NCI-H774 (cell line): Measurements from ENCODE around the gene ATP8B1.
"Not testable (repeated sequence)": the region's sequence is repeated elsewhere in the genome, so short reads cannot be mapped to it uniquely, and the experiment has no call there.

ENCODE experiments used
- DNase-seq: peaks from one replicate; lab custom pipeline; 2025; lab: John Stamatoyannopoulos, UW

The ATP8B1 gene

GRCh38 chr18:57764995-57765394 lies 38.1 kb downstream of the ATP8B1 start:
- no peak for DNase-seq

DNA sequence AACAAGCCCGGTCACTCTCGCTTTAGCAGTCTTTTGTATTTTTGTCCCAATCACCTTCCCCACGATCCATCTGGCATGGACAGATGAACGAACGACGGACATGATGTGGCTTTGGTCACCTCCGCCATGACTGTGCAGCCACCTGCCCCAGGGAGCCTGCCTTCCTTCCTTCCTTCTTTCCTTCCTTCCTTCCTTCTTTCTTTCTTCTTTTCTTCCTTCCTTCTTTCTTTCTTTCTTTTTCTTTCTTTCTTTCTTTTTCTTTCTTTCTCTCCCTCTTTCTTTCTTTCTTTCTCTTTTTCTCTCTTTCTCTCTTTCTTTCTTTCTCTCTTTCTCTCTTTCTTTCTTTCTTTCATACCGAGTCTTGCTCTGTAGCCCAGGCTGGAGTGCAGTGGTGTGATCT lies 39.0 kb downstream of the ATP8B1 start:
- DNase-seq: no peak

GRCh38 chr18:57762686-57763085 lies 40.4 kb downstream of the ATP8B1 start:
- DNase-seq: no peak

DNA sequence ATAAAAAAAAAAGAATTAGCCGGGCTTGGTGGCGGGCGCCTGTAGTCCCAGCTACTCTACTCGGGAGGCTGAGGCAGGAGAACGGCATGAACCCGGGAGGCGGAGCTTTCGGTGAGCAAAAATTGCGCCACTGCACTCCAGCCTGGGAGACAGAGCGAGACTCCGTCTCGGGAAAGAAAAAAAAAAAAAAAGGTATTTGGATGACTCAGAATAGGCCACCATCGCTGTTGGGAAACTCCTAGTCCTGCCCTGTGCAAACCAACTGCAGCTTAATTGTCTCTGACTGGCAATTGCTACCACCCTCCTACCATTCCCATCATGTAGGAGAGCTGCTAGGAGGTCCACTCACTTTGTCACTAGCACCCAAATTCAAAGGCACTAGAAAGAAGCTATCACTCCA lies 43.5 kb downstream of the ATP8B1 start:
- no peak for DNase-seq

- no peak for DNase-seq
Measured at GRCh38 chr18:57755473-57756067, 47.5 kb downstream of the ATP8B1 start.

GRCh38 chr18:57754577-57755338 lies 48.4 kb downstream of the ATP8B1 start:
- DNase-seq: no peak

DNA sequence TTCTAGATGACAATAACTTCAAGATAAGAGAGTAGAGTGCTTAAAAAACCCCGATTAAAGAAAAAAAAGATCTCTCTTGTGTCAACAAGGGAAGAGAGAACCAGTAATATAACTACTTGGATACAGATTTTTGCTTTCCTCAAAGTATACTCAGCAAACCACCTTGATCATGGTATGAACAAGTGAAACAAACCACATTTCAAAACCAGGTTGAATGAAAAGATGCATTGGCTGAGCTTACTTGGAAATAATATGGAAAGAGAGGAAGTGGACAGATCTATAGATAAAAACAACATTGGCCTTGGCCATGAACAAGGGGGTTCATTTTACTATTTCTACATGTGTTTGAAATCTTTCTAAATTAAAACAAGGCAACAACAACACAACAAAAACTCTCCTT lies 50.1 kb downstream of the ATP8B1 start:
- no peak for DNase-seq

- DNase-seq: no peak
Measured at GRCh38 chr18:57749604-57749970, 53.5 kb downstream of the ATP8B1 start.

- peak; percentile 60 for DNase-seq
Measured at GRCh38 chr18:57748770-57749603, 54.1 kb downstream of the ATP8B1 start.

- DNase-seq: no peak
Measured at GRCh38 chr18:57747809-57748680, 55.1 kb downstream of the ATP8B1 start.

GRCh38 chr18:57744211-57744694 lies 58.9 kb downstream of the ATP8B1 start:
- DNase-seq: peak; percentile 40

GRCh38 chr18:57743008-57743407 lies 60.1 kb downstream of the ATP8B1 start:
- DNase-seq: no peak

GRCh38 chr18:57741273-57741672 lies 61.8 kb downstream of the ATP8B1 start:
- DNase-seq: no peak

DNA sequence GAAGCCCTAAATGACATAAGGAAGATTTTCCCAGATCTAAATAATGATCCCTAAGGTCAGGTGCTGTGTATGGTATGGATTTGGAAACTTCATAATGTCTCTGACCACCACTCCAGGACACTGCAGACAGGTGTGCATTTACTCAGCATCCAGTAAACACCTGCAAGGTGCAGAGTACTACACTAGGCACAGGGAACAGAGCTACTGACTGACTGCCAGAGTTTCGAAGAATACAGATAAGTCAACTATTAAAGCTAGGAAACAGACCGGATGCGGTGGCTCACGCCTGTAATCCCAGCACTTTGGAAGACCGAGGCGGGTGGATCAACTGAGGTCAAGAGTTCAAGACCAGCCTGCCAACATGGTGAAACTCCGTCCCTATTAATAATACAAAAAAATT lies 65.0 kb downstream of the ATP8B1 start:
- no peak for DNase-seq

- DNase-seq: no peak
Measured at GRCh38 chr18:57737400-57738060, 65.6 kb downstream of the ATP8B1 start.

DNA sequence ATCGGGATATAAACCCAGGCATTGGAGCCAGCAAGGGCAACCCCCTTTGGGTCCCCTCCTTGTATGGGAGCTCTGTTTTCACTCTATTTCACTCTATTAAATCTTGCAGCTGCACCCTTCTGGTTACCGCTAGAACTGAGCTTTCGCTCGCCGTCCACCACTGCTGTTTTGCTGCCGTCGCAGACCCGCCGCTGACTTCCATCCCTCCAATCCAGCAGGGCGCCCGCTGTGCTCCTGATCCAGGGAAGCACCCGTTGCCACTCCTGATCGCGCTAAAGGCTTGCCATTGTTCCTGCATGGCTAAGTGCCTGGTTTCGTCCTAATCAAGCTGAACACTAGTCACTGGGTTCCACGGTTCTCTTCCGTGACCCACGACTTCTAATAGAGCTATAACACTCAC lies 68.1 kb downstream of the ATP8B1 start:
- not testable (repeated sequence) for DNase-seq

- no peak for DNase-seq
Measured at GRCh38 chr18:57733861-57734260, 69.3 kb downstream of the ATP8B1 start.

DNA sequence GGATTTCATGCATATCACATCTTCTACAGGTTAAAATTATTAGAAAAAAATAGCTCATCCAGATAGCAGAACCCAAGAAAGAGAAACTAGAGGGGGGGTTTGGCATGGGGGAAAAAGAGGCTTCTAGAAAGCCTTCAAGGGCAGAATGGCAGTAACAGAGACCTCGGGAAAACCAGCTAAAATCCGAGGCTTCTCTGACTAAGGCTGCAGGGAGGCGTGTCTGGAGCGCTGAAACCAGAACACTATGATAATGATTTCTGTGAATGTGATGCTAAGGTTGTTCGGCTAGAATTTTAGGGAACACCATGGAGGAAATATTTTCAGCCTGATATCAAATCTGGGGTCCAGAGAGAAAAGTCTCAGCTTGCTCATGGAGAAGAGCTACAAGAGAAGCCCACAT lies 73.0 kb downstream of the ATP8B1 start:
- no peak for DNase-seq

GRCh38 chr18:57728941-57729511 lies 74.1 kb downstream of the ATP8B1 start:
- no peak for DNase-seq

DNA sequence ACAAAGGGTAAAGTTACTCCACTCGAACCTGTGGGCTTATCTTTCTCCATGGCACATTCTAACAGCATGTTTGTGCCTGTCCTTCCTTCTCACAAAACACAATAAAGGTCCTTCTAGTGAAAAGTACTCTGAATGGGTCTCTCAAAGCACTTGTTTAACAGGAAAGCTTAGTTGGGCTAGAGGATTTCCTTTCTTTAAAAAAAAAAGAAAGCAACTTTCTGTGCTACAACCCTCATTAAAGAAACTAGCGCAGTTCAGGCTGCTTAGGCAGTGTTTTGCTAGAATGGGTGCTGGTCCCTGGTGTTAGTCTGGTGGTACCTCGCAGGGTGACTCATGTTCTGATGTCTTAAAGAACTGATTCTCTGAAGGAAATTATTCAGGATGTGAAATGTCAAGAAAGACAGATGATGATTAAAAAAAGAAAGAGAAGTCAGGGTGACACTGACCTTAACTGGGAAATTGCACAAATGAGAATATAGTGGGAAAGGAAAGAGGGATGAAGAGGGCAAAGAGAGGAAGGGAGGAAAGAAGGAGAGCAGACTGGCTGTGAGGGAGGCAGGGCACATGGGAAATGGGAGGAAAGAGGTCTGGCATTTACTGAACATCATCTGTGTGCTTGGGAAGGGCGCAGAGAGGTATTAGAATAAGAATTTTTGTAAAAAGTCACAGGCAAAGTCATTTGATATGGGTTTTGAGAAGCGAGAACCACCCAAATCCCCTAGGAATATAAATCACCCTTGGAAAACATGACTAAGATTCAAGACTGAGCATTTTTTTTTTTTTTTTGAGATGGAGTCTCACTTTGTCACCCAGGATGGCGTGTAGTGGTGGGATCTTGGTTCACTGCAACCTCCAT lies 74.9 kb downstream of the ATP8B1 start:
- DNase-seq: no peak
